ENCODE results near the gene WFDC8.

- TF ChIP-seq GATA3 (IDR thresholded peaks at IDR 0.05; ENCODE audit: low read depth, low read length) (no peak), GATA2 (IDR thresholded peaks at IDR 0.05; ENCODE audit: low read depth, low read length) (no peak)
Measured at GRCh38 chr20:45545754-45546453, 33.2 kb downstream of the WFDC8 start.

Data from SH-SY5Y (cell line).